Loucy (cell line): ENCODE results near the gene PARN.

ENCODE experiments used
- H2AFZ ChIP-seq: fragments of 200-600 bp; sonication (generic); 2 replicates; pipeline ENCODE4 v1.6.0; 2016; ENCODE audit warnings: antibody characterized with exemption, mild to moderate bottlenecking, low read length, moderate library complexity
- H3F3A ChIP-seq: fragments of 200-600 bp; 2 replicates; pipeline ENCODE4 v1.6.0; 2016; ENCODE audit warnings: antibody characterized with exemption, low read depth, mild to moderate bottlenecking
- H3K27me3 ChIP-seq: fragments of 200-600 bp; sonication (generic); 2 replicates; pipeline ENCODE4 v1.6.1; 2014; ENCODE audit warnings: low read length, mild to moderate bottlenecking; ENCODE audit not compliant: insufficient read depth, poor library complexity, severe bottlenecking
- H3K36me3 ChIP-seq: fragments of 200-600 bp; sonication (generic); 2 replicates; pipeline ENCODE4 v1.6.1; 2016; ENCODE audit warnings: low read length; ENCODE audit not compliant: insufficient read depth
- H3K4me1 ChIP-seq: fragments of 200-600 bp; sonication (generic); 2 replicates; pipeline ENCODE4 v1.5.1; 2014; ENCODE audit warnings: low read length, mild to moderate bottlenecking; ENCODE audit not compliant: insufficient read depth, poor library complexity, severe bottlenecking
- H3K4me2 ChIP-seq: fragments of 200-600 bp; sonication (generic); 2 replicates; pipeline ENCODE4 v1.6.0; 2014; ENCODE audit warnings: antibody characterized with exemption, low read length, low read depth, mild to moderate bottlenecking; ENCODE audit not compliant: poor library complexity, severe bottlenecking
- H3K4me3 ChIP-seq: fragments of 200-600 bp; sonication (generic); 2 replicates; pipeline ENCODE4 v1.5.1; 2014; ENCODE audit warnings: low read length, mild to moderate bottlenecking, mixed read lengths; ENCODE audit not compliant: poor library complexity, severe bottlenecking
- H3K79me2 ChIP-seq: fragments of 200-600 bp; sonication (generic); 2 replicates; pipeline ENCODE4 v1.6.1; 2014; ENCODE audit warnings: low read length; ENCODE audit not compliant: insufficient read depth
- H3K9ac ChIP-seq: fragments of 200-600 bp; sonication (generic); 2 replicates; pipeline ENCODE4 v1.6.0; 2014; ENCODE audit warnings: mild to moderate bottlenecking, low read depth, low read length, moderate library complexity; ENCODE audit not compliant: poor library complexity, severe bottlenecking
- H3K9me2 ChIP-seq: fragments of 200-600 bp; sonication (generic); replicated peaks from 2 replicates; pipeline ENCODE4 v1.6.1; 2016; ENCODE audit warnings: low read depth, low read length, mixed read lengths
- H3K9me3 ChIP-seq: fragments of 200-600 bp; sonication (generic); 2 replicates; pipeline ENCODE4 v1.6.1; 2014; ENCODE audit warnings: mild to moderate bottlenecking, antibody characterized with exemption, low read length, low read depth; ENCODE audit not compliant: insufficient read depth
- H4K20me1 ChIP-seq: fragments of 200-600 bp; sonication (generic); 2 replicates; pipeline ENCODE4 v1.6.0; 2014; ENCODE audit warnings: antibody characterized with exemption, low read length, mild to moderate bottlenecking; ENCODE audit not compliant: insufficient read depth, poor library complexity, severe bottlenecking
- CTCF ChIP-seq: fragments of 200-600 bp; sonication (generic); conservative IDR thresholded peaks from 2 replicates; pipeline ENCODE4 v1.5.1; 2014; ENCODE audit warnings: mild to moderate bottlenecking, antibody characterized with exemption, low read length
- EZH2phosphoT487 ChIP-seq: fragments of 200-600 bp; IDR thresholded peaks from 2 replicates; pipeline ENCODE4 v1.6.1; 2018; ENCODE audit warnings: antibody characterized with exemption, mild to moderate bottlenecking, moderate library complexity, borderline replicate concordance

Gene PARN

GRCh38 chr16:14476183-14476582 lies 153.9 kb downstream of the PARN start:
- no peaks in the 10 kb centered on the region for H3K9me2 ChIP-seq
- no peaks in the 10 kb centered on the region for H4K20me1 ChIP-seq
- no peaks in the 10 kb centered on the region for H3K79me2 ChIP-seq
- H3K4me3 ChIP-seq = no peak overlapping the region
- H3F3A ChIP-seq = no peaks in the 10 kb centered on the region
- H3K4me1 ChIP-seq = no peaks in the 10 kb centered on the region
- no peak overlapping the region for H2AFZ ChIP-seq
- no peaks in the 10 kb centered on the region for H3K27me3 ChIP-seq
- peaks cover 25% of the 10 kb centered on the region for H3K36me3 ChIP-seq
- H3K4me2 ChIP-seq = no peak overlapping the region
- no peaks in the 10 kb centered on the region for H3K9me3 ChIP-seq
- H3K9ac ChIP-seq = no peak overlapping the region
- TF ChIP-seq EZH2phosphoT487 (no peak), CTCF (no peak)

GRCh38 chr16:14475370-14476139 lies 154.5 kb downstream of the PARN start:
- Histone ChIP-seq H3K4me2 (no peak overlapping the region), H3K4me1 (no peaks in the 10 kb centered on the region), H3K9ac (no peak overlapping the region), H3K9me3 (no peaks in the 10 kb centered on the region), H3K79me2 (no peaks in the 10 kb centered on the region), H4K20me1 (no peaks in the 10 kb centered on the region), H3K27me3 (no peaks in the 10 kb centered on the region), H3F3A (no peaks in the 10 kb centered on the region), H3K36me3 (peaks cover 22% of the 10 kb centered on the region), H3K4me3 (no peak overlapping the region), H2AFZ (no peak overlapping the region), H3K9me2 (no peaks in the 10 kb centered on the region)
- TF ChIP-seq CTCF = no peak
- no peak for TF ChIP-seq EZH2phosphoT487

- Histone ChIP-seq H2AFZ (no peak overlapping the region), H3K79me2 (no peaks in the 10 kb centered on the region), H4K20me1 (no peaks in the 10 kb centered on the region), H3K4me2 (no peak overlapping the region), H3K36me3 (peaks cover 3% of the 10 kb centered on the region; the same call in 1 of the 2 replicates), H3K4me3 (no peak overlapping the region), H3K4me1 (no peaks in the 10 kb centered on the region), H3F3A (no peaks in the 10 kb centered on the region), H3K9me2 (no peaks in the 10 kb centered on the region), H3K9ac (no peak overlapping the region), H3K9me3 (no peaks in the 10 kb centered on the region), H3K27me3 (no peaks in the 10 kb centered on the region)
- TF ChIP-seq CTCF = no peak
- no peak for TF ChIP-seq EZH2phosphoT487
These were observed 156.6 kb downstream of the PARN start for GRCh38 chr16:14473488-14473887.
